ENCODE data around the gene USP7.
"Not testable (repeated sequence)": the region's sequence is repeated elsewhere in the genome, so short reads cannot be mapped to it uniquely, and the experiment has no call there.

Gene USP7

DNA sequence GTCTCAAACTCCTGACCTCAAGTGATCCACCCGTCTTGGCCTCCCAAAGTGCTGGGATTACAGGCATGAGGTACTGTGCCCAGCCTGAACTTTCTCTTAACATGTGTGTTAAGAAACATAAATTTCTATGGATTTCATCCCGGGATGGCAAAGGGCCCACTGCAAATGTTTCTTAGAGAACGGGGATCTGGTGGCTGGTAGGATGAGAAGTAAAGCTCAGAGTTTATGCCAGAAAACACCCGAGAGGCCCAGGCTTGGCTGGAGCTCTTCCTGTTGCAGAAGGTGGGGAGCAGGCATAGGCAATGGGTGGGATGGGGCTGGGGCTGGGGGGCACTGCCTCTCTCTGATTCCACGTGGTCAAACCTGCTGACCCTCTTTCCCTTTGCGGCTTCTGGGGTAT is 89.3 kb downstream of the USP7 start:
- DNase-seq: no peak

DNA sequence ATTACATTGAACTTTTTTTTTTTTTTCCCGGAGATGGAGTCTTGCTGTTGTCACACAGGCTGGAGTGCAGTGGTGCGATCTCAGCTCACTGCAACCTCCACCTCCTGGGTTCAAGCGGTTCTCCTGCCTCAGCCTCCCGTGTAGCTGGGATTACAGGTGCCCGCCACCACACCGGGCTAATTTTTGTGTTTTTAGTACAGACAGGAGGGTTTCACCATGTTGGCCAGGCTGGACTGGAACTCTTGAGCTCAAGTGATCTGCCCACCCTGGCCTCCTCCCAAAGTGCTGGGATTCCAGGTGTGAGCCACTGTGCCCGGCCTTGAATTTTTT is 89.9 kb downstream of the USP7 start:
- not testable (repeated sequence) for DNase-seq

DNA sequence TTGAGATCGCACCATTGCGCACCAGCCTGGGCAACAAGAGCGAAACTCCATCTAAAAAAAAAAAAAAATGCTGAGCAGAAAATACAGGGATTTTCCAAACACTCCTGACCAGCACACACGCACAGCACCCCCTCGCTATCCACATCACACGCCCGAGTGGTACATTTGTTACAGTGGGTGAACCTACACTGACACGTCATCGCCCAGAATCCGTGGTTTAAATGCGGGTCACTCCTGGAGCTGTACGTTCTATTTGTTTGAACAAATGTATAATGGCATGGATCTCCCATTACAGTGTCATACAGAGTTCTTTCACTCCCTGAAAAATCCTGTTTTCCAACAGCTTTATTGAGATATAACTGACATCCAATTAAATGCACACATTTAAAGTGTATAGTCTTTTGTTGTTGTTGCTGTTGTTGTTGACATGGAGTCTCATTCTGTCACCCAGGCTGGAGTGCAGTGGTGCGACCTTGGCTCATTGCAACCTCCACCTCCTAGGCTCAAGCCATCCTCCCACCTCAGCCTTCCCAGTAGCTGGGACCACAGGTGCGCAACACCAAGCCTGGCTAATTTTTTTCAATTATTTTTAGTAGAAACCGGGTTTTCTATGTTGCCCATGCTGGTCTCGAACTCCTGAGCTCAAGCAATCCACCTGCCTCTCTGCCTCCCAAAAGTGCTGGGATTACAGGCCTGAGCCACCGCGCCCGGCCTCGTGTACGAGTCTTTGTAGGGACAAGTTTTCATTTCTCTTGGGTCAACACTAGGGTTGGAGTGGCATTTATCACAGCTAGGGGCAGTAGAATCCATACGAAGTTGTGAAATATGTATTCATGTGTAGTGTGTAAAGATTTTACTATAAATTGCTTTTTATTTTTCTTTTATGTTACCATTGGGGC is 90.5 kb downstream of the USP7 start:
- no peak for DNase-seq

DNA sequence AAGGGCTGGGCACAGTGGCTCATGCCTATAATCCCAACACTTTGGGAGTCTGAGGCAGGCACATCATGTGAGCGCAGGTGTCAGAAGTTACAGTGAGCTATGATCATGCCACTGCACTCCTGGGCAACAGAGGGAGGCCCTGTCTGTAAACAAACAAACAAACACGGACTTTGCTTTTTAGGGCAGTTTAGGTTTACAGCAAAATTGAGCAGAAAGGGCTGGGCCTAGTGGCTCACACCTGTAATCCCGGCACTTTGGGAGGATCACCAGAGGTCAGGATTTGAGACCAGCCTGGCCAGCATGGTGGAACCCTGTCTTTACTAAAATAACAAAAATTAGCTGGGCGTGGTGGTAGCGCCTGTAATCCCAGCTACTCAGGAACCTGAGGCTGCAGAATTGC is 91.6 kb downstream of the USP7 start:
- no peak for DNase-seq

DNA sequence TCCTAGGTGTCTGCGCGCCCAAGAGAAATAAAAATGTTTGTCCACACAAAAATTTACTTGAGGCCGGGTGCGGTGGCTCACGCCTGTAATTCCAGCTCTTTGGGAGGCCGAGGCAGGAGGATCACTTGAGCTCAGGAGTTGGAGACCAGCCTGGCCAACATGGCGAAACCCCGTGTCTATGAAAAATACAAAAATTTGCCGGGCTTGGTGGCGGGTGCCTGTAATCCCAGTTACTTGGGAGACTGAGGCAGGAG is 93.8 kb downstream of the USP7 start:
- DNase-seq: not testable (repeated sequence)

DNA sequence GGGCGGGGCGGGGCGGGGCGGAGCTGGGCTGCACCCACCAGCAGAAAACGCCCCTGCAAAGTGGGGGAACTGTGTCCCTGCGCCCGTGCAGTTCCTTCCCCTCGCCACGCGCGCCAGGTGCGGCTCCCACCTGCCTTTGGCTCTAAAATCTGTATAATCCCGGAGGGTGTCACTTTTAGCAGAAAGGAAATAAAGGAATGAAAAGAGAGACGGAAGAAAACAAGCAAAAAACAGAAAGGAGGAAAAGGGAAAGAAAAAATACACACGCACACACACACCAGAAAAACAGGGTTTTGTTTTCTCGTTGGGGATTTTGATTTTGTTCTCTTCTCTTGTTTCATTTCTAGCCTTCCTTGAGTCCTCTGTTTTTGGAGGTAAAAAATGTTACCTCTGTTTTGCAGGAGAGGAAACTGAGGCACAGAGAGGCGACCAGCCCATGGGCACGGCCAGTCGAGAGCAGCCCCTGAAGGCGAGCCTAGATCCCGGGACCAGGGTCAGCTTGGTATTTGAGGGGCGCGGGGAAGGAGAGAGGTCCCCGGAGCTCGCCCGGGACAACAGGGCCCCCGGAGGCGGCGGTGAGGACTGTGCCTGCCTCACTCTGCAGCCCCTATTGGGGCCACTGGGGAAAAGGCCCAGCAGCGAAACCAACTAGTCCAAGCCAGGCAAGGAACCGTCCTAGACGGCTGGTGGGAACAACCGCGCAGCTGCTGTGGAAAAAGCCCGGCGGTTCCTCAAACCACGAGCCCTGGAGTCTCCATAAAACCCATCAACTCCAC is 94.3 kb downstream of the USP7 start:
- no peak for DNase-seq

DNA sequence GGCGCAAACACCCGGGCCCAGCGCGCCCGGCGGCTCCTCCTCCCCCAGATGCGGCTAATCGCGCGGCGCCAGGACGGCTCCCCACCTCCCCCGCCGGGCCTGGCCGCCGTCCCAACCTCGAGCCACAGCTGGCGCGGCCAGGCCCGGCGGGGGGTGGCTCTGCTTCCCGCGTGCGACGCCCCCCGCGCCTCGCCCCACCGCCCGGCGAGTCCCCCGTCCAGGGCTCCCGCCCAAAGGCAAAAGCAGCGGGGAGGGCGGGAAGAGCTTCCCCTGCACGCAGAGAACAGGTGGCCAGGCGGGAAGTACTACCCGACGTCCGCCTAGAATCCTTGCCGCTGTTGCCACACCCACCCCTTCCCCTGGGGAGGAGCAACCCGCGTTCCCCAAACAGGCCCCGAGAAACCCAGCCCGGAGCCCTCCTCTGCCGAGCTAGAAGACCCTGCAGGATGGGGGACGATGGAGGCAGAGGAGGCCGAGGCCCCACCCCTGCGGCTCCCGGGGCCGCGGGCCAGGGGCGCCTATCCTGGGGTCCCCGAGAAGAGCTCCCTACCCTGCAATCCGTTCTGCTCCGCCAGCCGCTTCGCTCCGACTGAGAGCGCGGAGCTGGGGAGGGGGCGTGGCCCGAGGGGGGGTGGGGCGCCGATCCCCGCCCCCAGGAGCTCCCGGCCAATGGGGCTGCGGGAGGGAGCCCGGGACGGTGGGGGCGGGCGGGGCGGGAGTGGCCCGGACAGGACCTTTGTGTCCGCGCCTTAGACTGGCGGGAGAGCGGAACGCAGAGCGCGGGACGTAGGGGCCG is 95.1 kb downstream of the USP7 start, which contains the start of gene CARHSP1:
TSS of gene CARHSP1 (minus strand) at position 591 of the 796 bp plus-strand sequence. CDS start 9,678 bp downstream, outside the sequence.
- DNase-seq: peak; percentile 91 to 94

DNA sequence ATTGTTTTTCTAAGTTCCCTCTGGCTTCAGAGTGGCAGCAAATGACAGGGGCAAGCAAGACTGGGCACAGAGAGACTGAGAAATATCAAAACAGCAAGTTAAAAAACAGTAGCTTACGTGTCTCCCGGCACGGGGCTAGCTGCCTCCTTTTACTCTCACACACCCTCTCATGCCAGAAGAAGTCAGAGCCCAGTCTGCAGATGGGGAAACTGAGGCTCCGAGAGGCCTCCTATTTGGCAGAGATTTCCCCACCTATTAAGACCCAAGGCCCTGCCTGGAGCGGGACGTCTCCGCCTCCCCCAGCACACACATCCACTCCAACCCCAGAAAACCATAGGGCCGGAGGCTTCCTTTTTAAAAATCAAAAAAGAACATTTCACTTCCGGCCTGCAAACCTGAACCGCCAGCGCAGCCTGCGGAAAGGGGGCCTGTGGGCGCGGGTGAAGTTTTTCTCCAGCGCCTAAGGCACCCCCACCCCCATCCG is 95.7 kb downstream of the USP7 start:
- DNase-seq: peak; percentile 42 to 44

DNA sequence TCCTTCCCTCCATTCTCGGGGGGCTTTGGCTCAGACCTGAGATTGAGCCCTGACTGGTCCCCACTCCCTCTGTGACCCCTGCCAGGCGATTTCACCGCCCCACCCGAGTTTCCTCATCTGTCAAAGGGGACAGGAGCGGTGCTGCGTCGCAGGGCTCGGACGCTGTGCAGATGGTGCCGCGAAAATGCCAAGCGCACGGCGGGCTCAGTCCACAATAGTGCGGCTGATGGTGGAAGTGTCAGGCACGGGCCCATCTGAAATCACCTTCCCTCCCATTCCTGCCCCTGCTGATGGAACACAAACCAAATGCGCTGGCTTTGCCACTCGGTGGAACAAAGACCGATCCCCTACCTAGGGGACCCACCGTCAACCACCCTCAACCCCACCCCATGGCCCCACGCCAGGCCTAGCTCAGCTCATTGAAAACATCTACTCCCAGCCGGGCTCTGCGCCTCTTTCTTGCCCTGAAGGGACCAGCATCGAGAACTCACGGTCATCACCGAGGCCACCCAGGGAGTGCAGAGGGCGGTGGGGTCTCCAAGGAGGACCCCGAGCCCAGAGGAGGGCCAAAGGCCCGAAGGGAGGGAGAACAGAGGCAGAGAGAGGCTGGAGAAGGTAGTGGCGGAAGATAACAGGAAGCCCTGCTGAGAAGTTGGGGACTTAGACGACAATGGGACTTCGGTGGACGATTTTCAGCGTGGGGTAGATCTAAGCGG is 96.3 kb downstream of the USP7 start:
- DNase-seq: peak; percentile 56 to 57

DNA sequence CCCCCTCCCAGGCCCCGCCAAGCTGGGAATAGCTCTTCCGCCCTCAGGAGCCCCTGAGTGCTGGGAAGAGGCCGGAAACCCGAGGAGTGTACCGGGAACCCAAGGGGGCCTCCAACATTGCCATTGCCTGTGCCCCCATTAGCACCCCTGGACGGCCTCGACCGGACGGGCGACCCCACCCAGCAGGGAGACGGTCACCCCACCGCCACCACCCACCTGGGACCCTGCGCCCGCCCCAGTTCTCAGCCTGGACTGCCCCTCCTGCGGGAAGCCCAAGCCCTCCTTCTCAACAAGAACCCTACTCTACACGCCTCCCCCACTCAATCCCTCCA is 96.9 kb downstream of the USP7 start:
- no peak for DNase-seq

DNA sequence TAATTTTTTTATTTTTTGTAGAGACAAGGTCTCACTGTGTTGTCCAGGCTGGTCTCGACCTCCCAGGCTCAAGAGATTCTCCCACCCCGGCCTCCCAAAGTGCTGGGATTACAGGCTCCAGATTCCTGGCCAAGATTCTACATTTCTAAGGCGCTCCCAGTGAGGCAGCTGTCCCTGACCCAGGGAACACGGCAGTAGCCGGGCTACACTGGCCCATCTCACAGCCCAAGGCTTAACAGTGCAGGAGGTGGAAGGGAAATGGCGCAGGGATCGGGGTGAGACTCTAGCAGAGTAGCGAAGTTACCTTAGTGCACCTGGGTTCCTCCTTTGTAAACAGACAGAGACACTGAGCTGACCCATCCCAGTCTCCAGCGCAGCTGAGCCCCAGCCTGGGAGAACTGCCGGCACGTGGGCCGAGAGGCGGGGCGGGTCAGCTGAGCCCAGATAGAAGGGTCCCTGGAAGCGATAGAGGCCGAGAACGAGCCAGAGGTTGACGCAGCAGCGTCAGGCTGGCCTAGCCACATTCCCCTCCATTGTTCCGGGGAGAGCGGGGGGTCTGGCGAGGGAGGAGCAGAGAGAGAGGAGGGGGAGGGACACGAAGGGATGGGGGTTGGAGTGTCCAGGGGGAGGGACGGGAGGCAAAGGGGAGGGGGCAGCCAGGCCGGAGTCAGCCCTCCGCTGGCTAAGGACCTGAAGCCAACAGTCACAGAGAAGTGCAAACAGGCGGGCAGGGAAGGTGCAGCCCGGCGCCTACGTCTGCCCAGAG is 97.4 kb downstream of the USP7 start:
- DNase-seq: no peak

DNA sequence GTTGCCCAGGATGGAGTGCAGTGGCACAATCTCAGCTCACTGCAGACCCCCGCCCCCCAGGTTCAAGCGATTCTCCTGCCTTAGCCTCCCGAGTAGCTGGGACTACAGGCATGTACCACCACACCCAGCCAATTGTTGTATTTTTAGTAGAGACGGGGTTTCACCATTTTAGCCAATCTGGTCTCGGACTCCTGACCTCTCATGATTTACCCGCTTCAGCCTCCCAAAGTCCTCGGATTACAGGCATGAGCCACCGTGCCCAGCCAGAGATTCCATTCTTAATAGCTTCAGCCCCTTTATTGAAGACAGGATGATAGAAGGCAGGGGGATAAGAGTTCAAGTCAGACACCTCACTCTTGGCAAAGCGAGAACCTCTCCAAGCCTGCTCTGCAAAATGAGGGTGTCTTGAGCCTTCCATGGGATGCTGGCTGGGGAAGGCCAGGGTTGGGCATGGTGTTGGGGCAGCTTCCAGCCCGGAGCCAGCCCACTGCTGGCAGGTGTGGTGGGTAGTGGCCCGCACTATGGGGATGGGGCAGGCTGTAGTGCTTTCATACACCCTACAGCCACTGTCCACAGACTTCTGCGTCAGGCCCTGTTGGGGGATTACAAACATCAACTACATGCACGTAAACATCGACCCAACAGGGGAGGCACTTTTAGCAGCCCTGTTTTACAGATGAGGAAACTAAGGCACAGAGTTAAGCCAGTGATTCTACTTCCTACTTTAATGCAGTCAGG is 98.4 kb downstream of the USP7 start:
- no peak for DNase-seq

DNA sequence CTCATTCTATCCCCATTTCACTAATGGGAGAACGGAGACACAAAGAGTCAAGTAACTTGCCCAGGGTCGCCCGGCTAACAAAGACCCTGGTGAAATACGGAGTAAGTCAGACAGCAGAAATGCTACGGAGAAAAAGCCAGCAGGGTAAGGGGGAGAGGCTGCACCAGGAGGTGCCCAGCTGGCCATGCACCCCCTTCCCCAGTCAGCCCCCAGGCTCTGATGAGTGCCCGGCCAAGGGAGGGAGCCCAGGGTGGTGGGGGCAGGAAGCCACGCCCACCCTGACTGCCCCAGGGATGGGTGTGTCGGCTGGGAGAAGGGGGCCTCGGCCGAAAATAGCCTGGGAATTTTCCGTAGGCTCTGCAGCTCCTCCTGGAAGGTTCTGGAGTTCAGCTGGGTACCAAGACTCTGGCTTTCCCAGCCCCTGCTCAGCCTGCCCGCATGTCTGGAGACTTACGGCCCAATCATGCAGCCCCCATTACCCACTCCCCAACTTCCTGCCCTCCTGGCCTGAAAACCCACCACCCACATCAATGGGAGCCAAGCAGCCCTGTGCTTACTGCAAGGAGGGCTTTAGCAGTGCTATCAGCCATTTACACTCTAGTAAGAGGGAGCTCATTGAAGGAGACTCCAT is 99.1 kb downstream of the USP7 start:
- DNase-seq: no peak

DNA sequence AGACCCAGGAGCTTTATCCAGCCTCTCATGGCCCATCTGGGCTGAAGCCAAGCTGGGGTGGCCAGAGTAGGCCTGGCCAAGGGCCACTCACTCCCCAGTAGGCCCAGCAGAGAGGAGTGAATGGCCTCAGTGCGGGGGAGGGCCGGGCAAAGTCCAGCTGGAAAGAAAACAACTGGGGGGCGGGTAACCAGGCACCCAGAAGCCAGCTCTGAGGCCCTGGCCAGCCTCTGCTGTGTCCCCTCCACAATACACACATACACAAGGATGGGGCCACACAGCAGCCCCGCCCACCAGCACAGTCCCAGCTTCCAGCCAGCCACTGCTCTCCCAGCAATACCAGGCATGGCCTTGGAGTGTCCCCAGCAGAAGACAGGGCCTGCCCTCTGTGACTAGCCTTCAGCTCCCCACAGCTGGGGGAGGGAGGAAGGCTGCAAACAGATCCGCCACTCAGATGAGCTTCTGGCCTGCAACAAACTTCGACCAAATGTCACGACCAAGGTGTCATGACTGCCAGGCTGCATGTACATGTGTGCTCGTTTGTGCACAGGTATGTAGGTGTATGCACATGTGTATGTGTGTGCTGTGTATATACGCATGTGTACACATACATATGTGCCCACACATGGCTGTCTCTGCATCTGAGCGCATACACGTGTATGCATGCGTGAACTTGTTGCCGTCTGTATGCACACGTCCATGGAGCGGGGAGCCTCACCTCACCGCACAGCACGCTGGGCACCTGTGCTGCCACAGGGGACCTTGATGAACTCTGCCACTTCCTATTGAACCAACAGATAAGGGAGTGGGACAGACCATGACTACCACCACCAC is 99.9 kb downstream of the USP7 start:
- no peak for DNase-seq

DNA sequence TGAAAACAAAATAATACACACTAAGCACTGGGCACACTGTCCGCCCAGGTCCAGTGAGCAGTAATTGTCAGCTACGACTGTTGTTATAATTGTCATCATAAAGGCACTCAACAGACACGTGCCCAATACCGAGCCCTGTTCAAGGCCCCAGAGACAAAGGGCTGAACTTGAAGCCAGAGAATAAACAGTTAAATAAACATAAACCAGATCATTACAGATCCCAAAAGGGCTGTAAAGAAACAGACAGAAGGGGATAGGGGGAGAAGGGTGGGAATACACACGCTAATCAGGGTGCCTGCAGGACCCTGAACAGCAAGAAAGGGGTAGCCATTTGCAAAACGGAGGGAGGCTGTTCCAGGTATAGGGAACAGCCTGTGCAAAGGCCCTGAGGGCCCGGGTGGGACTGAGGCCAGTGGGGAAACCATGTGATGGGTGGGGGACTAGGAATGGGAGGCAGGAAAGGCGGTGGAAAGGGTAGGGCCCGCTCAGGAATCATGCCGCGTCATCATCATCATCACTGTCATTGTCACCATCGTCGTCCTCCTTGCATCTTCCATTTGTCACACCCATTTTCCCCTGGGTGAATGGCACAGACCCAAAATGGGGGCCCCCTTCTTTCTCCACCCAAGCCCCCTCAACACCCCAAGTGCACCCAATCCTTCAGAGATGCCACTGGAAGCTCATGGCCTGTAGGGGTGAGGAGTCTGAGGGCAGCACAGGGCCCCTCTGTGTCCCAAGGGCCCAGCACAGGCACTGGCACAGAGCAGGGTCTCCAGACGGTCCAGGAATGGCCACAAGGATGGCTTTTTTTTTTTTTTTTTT is 101.2 kb downstream of the USP7 start:
- DNase-seq: no peak

DNA sequence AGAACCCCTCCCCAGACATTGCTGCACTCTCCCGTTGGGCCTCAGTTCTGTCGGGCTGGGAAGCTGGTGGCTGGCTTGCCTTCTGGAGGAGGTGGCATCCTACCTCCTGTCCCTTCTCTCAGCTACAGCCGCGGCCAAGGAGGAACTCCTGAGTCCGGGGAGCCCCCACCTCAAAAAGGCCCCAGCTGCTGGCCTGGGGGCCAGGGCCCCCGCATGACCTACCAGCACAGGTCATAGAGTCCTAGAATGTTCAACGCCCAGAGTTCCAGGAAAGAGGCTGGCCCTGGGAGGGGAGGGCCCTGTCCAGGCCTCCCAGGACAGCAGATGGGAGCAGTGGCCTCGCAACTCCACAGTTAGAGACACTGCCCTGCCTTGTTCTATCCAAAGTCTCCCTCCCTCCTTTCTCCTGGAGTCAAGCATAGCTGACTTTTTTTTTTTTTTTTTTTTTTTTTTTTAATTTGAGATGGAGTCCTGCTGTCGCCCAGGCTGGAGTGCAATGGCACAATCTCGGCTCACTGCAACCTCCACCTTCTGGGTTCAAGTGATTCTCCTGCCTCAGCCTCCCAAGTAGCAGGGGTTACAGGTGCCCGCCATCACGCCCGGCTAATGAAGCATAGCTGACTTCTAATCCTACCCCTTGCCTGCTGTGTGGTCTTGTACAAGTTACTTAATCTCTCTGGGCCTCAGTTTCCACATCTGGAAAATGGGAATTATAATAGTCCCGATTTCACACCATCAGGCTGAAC is 102.0 kb downstream of the USP7 start:
- DNase-seq: no peak

DNA sequence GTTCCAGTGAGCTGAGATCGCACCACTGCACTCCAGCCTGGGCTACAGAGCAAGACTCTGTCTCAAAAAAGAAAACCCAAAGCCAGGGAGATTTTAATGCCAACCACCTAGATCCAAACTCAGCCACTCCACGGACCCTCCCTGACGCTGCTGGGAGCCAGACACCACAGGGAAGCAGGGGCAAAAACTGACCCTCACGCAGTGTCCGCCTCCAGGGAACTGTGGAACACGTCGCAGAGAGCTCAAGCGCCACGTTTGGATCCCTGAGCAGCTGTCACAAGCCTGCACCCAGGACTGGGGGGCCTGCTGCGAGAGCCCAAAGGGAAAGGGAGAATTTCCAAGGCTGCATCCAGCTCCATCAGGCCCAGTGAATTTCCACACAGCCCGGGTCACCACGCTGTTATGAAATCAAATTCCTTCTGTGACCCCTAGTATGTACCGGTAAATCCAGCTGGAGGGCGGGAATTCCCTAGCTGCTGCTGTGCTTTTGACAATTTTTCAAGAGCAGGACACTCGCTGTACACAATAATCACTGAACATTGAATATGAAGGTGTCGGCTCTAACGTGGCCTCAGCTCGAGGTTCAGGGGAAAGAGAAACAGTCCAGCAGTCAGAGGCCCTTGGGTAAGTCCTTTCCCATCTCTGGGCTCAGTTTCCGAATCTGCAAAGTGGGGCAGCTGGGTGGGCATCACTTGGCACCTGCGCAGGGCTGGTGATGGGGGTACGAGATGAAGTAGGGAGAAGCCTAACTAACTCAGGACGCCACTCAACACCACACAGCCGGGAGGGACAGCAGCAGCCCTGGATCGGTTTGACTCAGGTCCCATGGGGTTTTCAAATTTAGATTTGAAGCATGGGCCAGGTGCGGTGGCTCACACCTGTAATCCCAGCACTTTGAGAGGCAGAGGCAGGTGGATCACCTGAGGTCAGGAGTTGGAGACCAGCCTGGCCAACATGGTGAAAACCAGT is 103.5 kb downstream of the USP7 start:
- no peak for DNase-seq
